ENCODE data around the gene TCF7L2.

Gene TCF7L2

GRCh38 chr10:112949875-112950507 lies at the start of gene TCF7L2:
Gene TCF7L2, plus strand, starts transcription at chr10:112950247. Its CDS starts 510 bp downstream, at chr10:112950757.
- no peak for FAIRE-seq

- FAIRE-seq, result no peak
These were observed 47.3 kb upstream of the TCF7L2 start for GRCh38 chr10:112902730-112903129.

- no peak for FAIRE-seq
These were observed 46.0 kb upstream of the TCF7L2 start for GRCh38 chr10:112904000-112904399.

GRCh38 chr10:112906945-112907344 lies 43.1 kb upstream of the TCF7L2 start:
- FAIRE-seq, result no peak

- FAIRE-seq, result no peak
These were observed 42.2 kb upstream of the TCF7L2 start for GRCh38 chr10:112907893-112908292.

- FAIRE-seq, result no peak
These were observed 38.8 kb upstream of the TCF7L2 start for GRCh38 chr10:112911206-112911605.

GRCh38 chr10:112912410-112912928 lies 37.6 kb upstream of the TCF7L2 start:
- FAIRE-seq, result no peak

GRCh38 chr10:112913255-112913654 lies 36.8 kb upstream of the TCF7L2 start:
- no peak for FAIRE-seq

- no peak for FAIRE-seq
These were observed 36.3 kb upstream of the TCF7L2 start for GRCh38 chr10:112913661-112914287.

- no peak for FAIRE-seq
These were observed 35.6 kb upstream of the TCF7L2 start for GRCh38 chr10:112914288-112914952.

GRCh38 chr10:112915590-112916572 lies 34.2 kb upstream of the TCF7L2 start:
- FAIRE-seq, result no peak

GRCh38 chr10:112917681-112918080 lies 32.4 kb upstream of the TCF7L2 start:
- no peak for FAIRE-seq

GRCh38 chr10:112918771-112919170 lies 31.3 kb upstream of the TCF7L2 start:
- no peak for FAIRE-seq

- no peak for FAIRE-seq
These were observed 30.3 kb upstream of the TCF7L2 start for GRCh38 chr10:112919721-112920120.

GRCh38 chr10:112926906-112927688 lies 22.9 kb upstream of the TCF7L2 start:
- no peak for FAIRE-seq

GRCh38 chr10:112927980-112928379 lies 22.1 kb upstream of the TCF7L2 start:
- no peak for FAIRE-seq

GRCh38 chr10:112932658-112933057 lies 17.4 kb upstream of the TCF7L2 start:
- peak; percentile 5 for FAIRE-seq

- FAIRE-seq, result no peak
These were observed 15.9 kb upstream of the TCF7L2 start for GRCh38 chr10:112934193-112934592.

- FAIRE-seq, result no peak
These were observed 11.1 kb upstream of the TCF7L2 start for GRCh38 chr10:112938808-112939482.

- FAIRE-seq, result no peak
These were observed 4.2 kb upstream of the TCF7L2 start for GRCh38 chr10:112945811-112946210.

GRCh38 chr10:112946649-112947048 lies 3.4 kb upstream of the TCF7L2 start:
- no peak for FAIRE-seq

Data from colon (tissue), 2 donors.